HCT116 (cell line): ENCODE measurements around the gene HTRA2. TPM values are rescaled to one million over a fixed set of nuclear protein-coding genes. Genes with fewer than 3 reads are reported as not detected.
A peak's percentile ranks its signal among the peaks of the same experiment; 100 is the strongest.
"Not testable (repeated sequence)": the region's sequence is repeated elsewhere in the genome, so short reads cannot be mapped to it uniquely, and the experiment has no call there.

ENCODE experiments used
- ATAC-seq: fragments of 200-7000 bp; cut with Tn5 transposase; 2 replicates; pipeline ENCODE4 v1.9.1; 2020; ENCODE audit warnings: mild to moderate bottlenecking, moderate library complexity
- BruUV-seq: library from RNA; stranded (reverse); fragments of 400-500 nt; replicated peaks from 2 replicates; lab custom pipeline; 2021; lab: Mats Ljungman, UMichigan
- CTCF ChIA-PET: fragments of 300-600 bp; sonication (Branson Sonifier 250); formaldehyde crosslinking; loops from one replicate; lab custom pipeline; 2021; ENCODE audit warnings: antibody characterized with exemption; lab: Charles Lee
- POLR2A ChIA-PET: fragments of 300-600, 350-600 bp; sonication (Branson Sonifier 250); formaldehyde crosslinking; loops from one replicate; lab custom pipeline; 2021; ENCODE audit warnings: antibody characterized with exemption; lab: Charles Lee
- RAD21 ChIA-PET, 2 experiments: fragments of 300-600 bp; sonication (Branson Sonifier 250); formaldehyde crosslinking; loops; one replicate each; lab custom pipeline; 2023; ENCODE audit warnings: low total read pairs in 2 of 2; ENCODE audit not compliant: uncharacterized antibody in 2 of 2, unreplicated experiment in 2 of 2, low non-redundant PET in 1 of 2; lab: Charles Lee
- DNase-seq: peaks from one replicate; pipeline ENCODE4 v3.0.0-alpha.2; 2010; ENCODE audit warnings: low read depth, low spot score
- H2AFZ ChIP-seq: fragments of 200-600 bp; shearing (Covaris generic), sonication (generic); 2 replicates; pipeline ENCODE4 v1.6.1; 2017; ENCODE audit warnings: low read depth, mixed run types, mixed read lengths, antibody characterized with exemption, low read length; ENCODE audit not compliant: poor library complexity, severe bottlenecking
- H3K27ac ChIP-seq: 2 replicates; pipeline ENCODE4 v1.5.1; 2012; ENCODE audit warnings: low read depth, low read length
- H3K27me3 ChIP-seq: fragments of 200-600 bp; sonication (generic); 2 replicates; pipeline ENCODE4 v1.6.1; 2016; ENCODE audit warnings: mixed run types, low read length, mixed read lengths; ENCODE audit not compliant: insufficient read depth
- H3K36me3 ChIP-seq, 2 experiments: fragments of 200-500 bp in 1 of 2; fragments of 200-600 bp in 1 of 2; sonication (Bioruptor generic) in 1 of 2; sonication (generic) in 1 of 2; 2 replicates each; pipeline versions ENCODE4 v1.5.1 to v1.6.1; 2014 to 2016; ENCODE audit warnings: low read length in 2 of 2, inconsistent platforms in 1 of 2, mixed read lengths in 1 of 2, mixed run types in 1 of 2; ENCODE audit not compliant: insufficient read depth in 2 of 2, control insufficient read depth in 1 of 2
- H3K4me1 ChIP-seq, 2 experiments: fragments of 200-600 bp in 1 of 2; sonication (generic) in 1 of 2; 2 replicates each; pipeline versions ENCODE4 v1.5.1 to v1.6.1; 2012 to 2017; ENCODE audit warnings: low read length in 2 of 2, inconsistent platforms in 1 of 2, mild to moderate bottlenecking in 1 of 2, mixed read lengths in 1 of 2, mixed run types in 1 of 2, moderate library complexity in 1 of 2; ENCODE audit not compliant: insufficient read depth in 2 of 2, control insufficient read depth in 1 of 2
- H3K4me2 ChIP-seq: fragments of 200-600 bp; sonication (generic); 2 replicates; pipeline ENCODE4 v1.6.1; 2017; ENCODE audit warnings: mixed run types, low read length, mixed read lengths
- H3K4me3 ChIP-seq, 2 experiments: fragments of 200-600 bp in 1 of 2; sonication (generic) in 1 of 2; replicated peaks in 1 of 2; 2 replicates each; pipeline ENCODE4 v1.5.1; 2011 to 2016; ENCODE audit warnings: low read length in 2 of 2, control low read depth in 1 of 2, low read depth in 1 of 2, mild to moderate bottlenecking in 1 of 2, mixed read lengths in 1 of 2, mixed run types in 1 of 2
- H3K79me2 ChIP-seq: fragments of 200-600 bp; sonication (generic); 2 replicates; pipeline ENCODE4 v1.6.1; 2017; ENCODE audit warnings: mild to moderate bottlenecking, mixed run types, low read length, moderate library complexity, mixed read lengths; ENCODE audit not compliant: insufficient read depth
- H3K9ac ChIP-seq: fragments of 200-600 bp; sonication (generic); 2 replicates; pipeline ENCODE4 v1.6.1; 2016; ENCODE audit warnings: low read length, mixed read lengths
- H3K9me2 ChIP-seq: fragments of 200-600 bp; sonication (generic), shearing (Covaris generic); 2 replicates; pipeline ENCODE4 v1.6.1; 2017; ENCODE audit warnings: mixed run types, mild to moderate bottlenecking, moderate library complexity; ENCODE audit not compliant: insufficient read depth
- H3K9me3 ChIP-seq, 2 experiments: fragments of 200-500 bp in 1 of 2; fragments of 200-600 bp in 1 of 2; sonication (Bioruptor generic) in 1 of 2; sonication (generic) in 1 of 2; 2 replicates each; pipeline ENCODE4 v1.6.1; 2014 to 2017; ENCODE audit warnings: low read length in 2 of 2, mixed read lengths in 2 of 2, inconsistent platforms in 1 of 2, low read depth in 1 of 2, mild to moderate bottlenecking in 1 of 2, mixed run types in 1 of 2, moderate library complexity in 1 of 2; ENCODE audit not compliant: control insufficient read depth in 1 of 2, insufficient read depth in 1 of 2
- H4K20me1 ChIP-seq: fragments of 200-600 bp; sonication (generic), shearing (Covaris generic); 2 replicates; pipeline ENCODE4 v1.6.1; 2017; ENCODE audit warnings: mixed run types, mild to moderate bottlenecking, moderate library complexity; ENCODE audit not compliant: insufficient read depth
- ATF3 ChIP-seq: IDR thresholded peaks from 2 replicates; pipeline ENCODE4 v1.6.1; 2012
- CBX3 ChIP-seq: IDR thresholded peaks from 2 replicates; pipeline ENCODE4 v1.6.1; 2012; ENCODE audit warnings: low read depth
- CEBPB ChIP-seq: IDR thresholded peaks from 2 replicates; pipeline ENCODE4 v1.6.1; 2012; ENCODE audit warnings: low read depth
- EGR1 ChIP-seq: IDR thresholded peaks from 2 replicates; pipeline ENCODE4 v1.6.1; 2012; ENCODE audit warnings: low read depth
- ELF1 ChIP-seq: IDR thresholded peaks from 2 replicates; pipeline ENCODE4 v1.6.1; 2012; ENCODE audit warnings: low read depth, borderline replicate concordance
- EZH2 ChIP-seq: fragments of 200-600 bp; sonication (generic); IDR thresholded peaks from 2 replicates; pipeline ENCODE4 v1.6.1; 2017; ENCODE audit warnings: antibody characterized with exemption, mixed run types
- EZH2phosphoT487 ChIP-seq: fragments of 200-600 bp; IDR thresholded peaks from 2 replicates; pipeline ENCODE4 v1.6.1; 2018; ENCODE audit warnings: antibody characterized with exemption, borderline replicate concordance
- FOSL1 ChIP-seq: IDR thresholded peaks from 2 replicates; pipeline ENCODE4 v1.6.1; 2012; ENCODE audit warnings: low read depth
- JUND ChIP-seq: IDR thresholded peaks from 2 replicates; pipeline ENCODE4 v1.6.1; 2012
- RAD21 ChIP-seq: IDR thresholded peaks from 2 replicates; pipeline ENCODE4 v1.6.1; 2012; ENCODE audit warnings: low read depth, mild to moderate bottlenecking
- REST ChIP-seq: IDR thresholded peaks from 2 replicates; pipeline ENCODE4 v1.6.1; 2012; ENCODE audit warnings: low read depth
- SIN3A ChIP-seq: IDR thresholded peaks from 2 replicates; pipeline ENCODE4 v1.6.1; 2012; ENCODE audit warnings: low read depth
- SP1 ChIP-seq: IDR thresholded peaks from 2 replicates; pipeline ENCODE4 v1.6.1; 2012; ENCODE audit warnings: low read depth
- SRF ChIP-seq: IDR thresholded peaks from 2 replicates; pipeline ENCODE4 v1.6.1; 2012; ENCODE audit warnings: low read depth
- TCF7L2 ChIP-seq: IDR thresholded peaks from 2 replicates; pipeline ENCODE4 v1.7.0; 2011; ENCODE audit warnings: borderline replicate concordance, inconsistent platforms; ENCODE audit not compliant: insufficient read depth, insufficient read length; ENCODE audit errors: extremely low read depth
- ZBTB33 ChIP-seq: IDR thresholded peaks from 2 replicates; pipeline ENCODE4 v1.6.1; 2011; ENCODE audit warnings: mild to moderate bottlenecking, low read length, moderate library complexity; ENCODE audit not compliant: insufficient replicate concordance; ENCODE audit errors: extremely low read depth
- intact Hi-C: fragments of 100-400 bp; cut with micrococcal nuclease; formaldehyde crosslinking; loops from 2 replicates; pipeline ENCODE4 v1.10.0; 2022
- total RNA-seq: library from RNA; stranded (reverse); gene quantifications from one replicate; pipeline ENCODE4 v1.2.1, GENCODE V29; 2021; ENCODE audit not compliant: unreplicated experiment

HTRA2 gene
- total RNA-seq, 1 experiment from 2014 or later: 36.2 TPM

GRCh38 chr2:74560591-74560990 is 30.9 kb downstream of the HTRA2 start:
- no peak overlapping the region for H3K9ac ChIP-seq
- H3K36me3 ChIP-seq: peaks cover 7 to 9% of the 10 kb centered on the region in 2 experiments; a peak in 3 of 4 replicates
- no peaks in the 10 kb centered on the region for H4K20me1 ChIP-seq
- no TSS peak for BruUV-seq
- H2AFZ ChIP-seq: no peak overlapping the region
- CTCF ChIA-PET: no interaction called here
- H3K4me2 ChIP-seq: no peak overlapping the region
- peaks cover 3 to 24% of the 10 kb centered on the region in 2 experiments; a peak in 3 of 4 replicates for H3K4me1 ChIP-seq
- no peaks in the 10 kb centered on the region for H3K9me3 ChIP-seq
- intact Hi-C loops: no loop called here
- H3K4me3 ChIP-seq: no peak overlapping the region
- no peak overlapping the region; the same call in 1 of the 2 replicates for H3K27ac ChIP-seq
- POLR2A ChIA-PET: no interaction called here
- RAD21 ChIA-PET: no interaction called here
- ATAC-seq (0 out of 2 replicates have a peak, but pooled peaks have one; percentile 10), DNase-seq (no peak)
- no peaks in the 10 kb centered on the region for H3K9me2 ChIP-seq
- H3K27me3 ChIP-seq: no peaks in the 10 kb centered on the region
- no peaks in the 10 kb centered on the region; the same call in 1 of the 2 replicates for H3K79me2 ChIP-seq
- TF ChIP-seq EGR1 (no peak), FOSL1 (no peak), EZH2phosphoT487 (no peak), SIN3A (no peak), JUND (no peak), ELF1 (no peak), RAD21 (no peak), REST (no peak), SP1 (no peak), SRF (no peak), EZH2 (no peak), ZBTB33 (no peak), CEBPB (no peak), TCF7L2 (no peak), ATF3 (no peak), CBX3 (no peak)

- H3K9me2 ChIP-seq, RAD21 ChIA-PET, H4K20me1 ChIP-seq, H2AFZ ChIP-seq, ATAC-seq, intact Hi-C loops, H3K36me3 ChIP-seq, POLR2A ChIA-PET, H3K9me3 ChIP-seq, H3K4me2 ChIP-seq, DNase-seq, H3K79me2 ChIP-seq, H3K27me3 ChIP-seq, BruUV-seq, H3K9ac ChIP-seq, CTCF ChIA-PET, H3K27ac ChIP-seq, H3K4me3 ChIP-seq: not testable (repeated sequence)
- H3K4me1 ChIP-seq: peaks cover 0 to 19% of the 10 kb centered on the region in 2 experiments; a peak in 1 of 4 replicates
These were observed 31.3 kb downstream of the HTRA2 start for GRCh38 chr2:74561022-74561421.
